Endothelial cell of umbilical vein (primary cell): ENCODE measurements around the gene BARD1. TPM values are rescaled to one million over a fixed set of nuclear protein-coding genes. Genes with fewer than 3 reads are reported as not detected.

Experiments used
- BruUV-seq: library from RNA; stranded (reverse); fragments of 400-500 nt; replicated peaks from 2 replicates; lab custom pipeline; 2021; lab: Mats Ljungman, UMichigan
- CTCF ChIA-PET: fragments of 300-600, 350-600 bp; sonication (Branson Sonifier 250); formaldehyde crosslinking; loops from one replicate; lab custom pipeline; 2021; ENCODE audit warnings: antibody characterized with exemption, inconsistent platforms; lab: Charles Lee
- POLR2A ChIA-PET: fragments of 300-600, 350-600 bp; sonication (Branson Sonifier 250); formaldehyde crosslinking; loops from one replicate; lab custom pipeline; 2021; ENCODE audit warnings: antibody characterized with exemption, inconsistent platforms; lab: Charles Lee
- DNase-seq: peaks from one replicate; pipeline ENCODE4 v3.0.0-alpha.2; 2011; ENCODE audit warnings: low read depth, low spot score
- FAIRE-seq: peaks from 2 replicates; lab custom pipeline; 2011; peaks lifted over from hg19 to GRCh38; lab: Jason Lieb, UNC
- H2AFZ ChIP-seq: 2 replicates; pipeline ENCODE4 v1.6.0; 2012; ENCODE audit warnings: low read depth, low read length, control low read depth, inconsistent platforms
- H3K27ac ChIP-seq: 2 replicates; pipeline ENCODE4 v1.5.1; 2011; ENCODE audit warnings: low read depth, mild to moderate bottlenecking, control low read depth, low read length, moderate library complexity; ENCODE audit not compliant: insufficient read depth
- H3K27me3 ChIP-seq, 2 experiments: 2 replicates each; pipeline versions ENCODE4 v1.6.0 to v1.6.1; 2011; ENCODE audit warnings: low read length in 2 of 2, mixed read lengths in 1 of 2; ENCODE audit not compliant: control insufficient read depth in 2 of 2, insufficient read depth in 2 of 2
- H3K36me3 ChIP-seq, 2 experiments: 2 replicates in 1 of 2; 3 replicates in 1 of 2; pipeline ENCODE4 v1.5.1; 2011; ENCODE audit warnings: low read length in 2 of 2, mild to moderate bottlenecking in 1 of 2, moderate library complexity in 1 of 2; ENCODE audit not compliant: control insufficient read depth in 2 of 2, insufficient read depth in 2 of 2; ENCODE audit errors: extremely low read depth in 1 of 2
- H3K4me1 ChIP-seq: 3 replicates; pipeline ENCODE4 v1.5.1; 2011; ENCODE audit warnings: mild to moderate bottlenecking, low read length; ENCODE audit not compliant: control insufficient read depth, insufficient read depth; ENCODE audit errors: extremely low read depth
- H3K4me2 ChIP-seq: 2 replicates; pipeline ENCODE4 v1.6.1; 2011; ENCODE audit warnings: low read length, control low read depth, mixed read lengths; ENCODE audit not compliant: insufficient read depth
- H3K4me3 ChIP-seq, 3 experiments: fragments of 200-600 bp in 1 of 3; sonication (generic), shearing (Covaris generic) in 1 of 3; replicated peaks in 1 of 3; 2 replicates each; pipeline ENCODE4 v1.5.1; 2011 to 2016; ENCODE audit warnings: control low read depth in 3 of 3, low read length in 3 of 3, mild to moderate bottlenecking in 2 of 3, inconsistent platforms in 1 of 3, low read depth in 1 of 3, moderate library complexity in 1 of 3; ENCODE audit not compliant: insufficient read depth in 1 of 3
- H3K79me2 ChIP-seq: 2 replicates; pipeline ENCODE4 v1.6.0; 2012; ENCODE audit warnings: low read length, inconsistent platforms; ENCODE audit not compliant: control insufficient read depth, insufficient read depth
- H3K9ac ChIP-seq: replicated peaks from 2 replicates; pipeline ENCODE3; 2011; ENCODE audit warnings: low read length, control low read depth; ENCODE audit not compliant: insufficient read depth; ENCODE audit errors: extremely low read depth
- H3K9me1 ChIP-seq: replicated peaks from 3 replicates; pipeline ENCODE4 v1.6.0; 2011; ENCODE audit warnings: mild to moderate bottlenecking, low read length; ENCODE audit not compliant: control insufficient read depth, insufficient read depth; ENCODE audit errors: extremely low read depth
- H3K9me3 ChIP-seq: replicated peaks from 2 replicates; pipeline ENCODE4 v1.5.1; 2012; ENCODE audit warnings: low read length, inconsistent platforms; ENCODE audit not compliant: control insufficient read depth, insufficient read depth
- H4K20me1 ChIP-seq: replicated peaks from 2 replicates; pipeline ENCODE3; 2011; ENCODE audit warnings: mild to moderate bottlenecking, low read length; ENCODE audit not compliant: control insufficient read depth, insufficient read depth; ENCODE audit errors: extremely low read depth
- EZH2 ChIP-seq: IDR thresholded peaks from 2 replicates; pipeline ENCODE4 v1.6.1; 2012; ENCODE audit warnings: borderline replicate concordance, low read depth, mild to moderate bottlenecking, moderate library complexity, low read length, inconsistent platforms; ENCODE audit not compliant: severe bottlenecking
- FOS ChIP-seq: IDR thresholded peaks from 2 replicates; pipeline ENCODE4 v1.6.1; 2011; ENCODE audit warnings: mild to moderate bottlenecking, low read length, moderate library complexity, borderline replicate concordance; ENCODE audit not compliant: insufficient read depth
- GATA2 ChIP-seq: IDR thresholded peaks from 2 replicates; pipeline ENCODE4 v1.7.0; 2011; ENCODE audit warnings: low read depth, mild to moderate bottlenecking, moderate library complexity, mixed read lengths, low read length; ENCODE audit not compliant: insufficient read length, insufficient read depth
- MYC ChIP-seq: IDR thresholded peaks from one replicate; pipeline ENCODE4 v1.6.1; 2011; ENCODE audit warnings: mild to moderate bottlenecking, low read depth, low read length
- POLR2A ChIP-seq: IDR thresholded peaks from 2 replicates; pipeline ENCODE4 v1.6.1; 2012; ENCODE audit warnings: low read depth, mild to moderate bottlenecking, control low read depth, low read length
- POLR2AphosphoS5 ChIP-seq: IDR thresholded peaks from 2 replicates; pipeline ENCODE4 v1.6.1; 2012; ENCODE audit warnings: low read depth, mild to moderate bottlenecking, control low read depth, low read length, moderate library complexity; ENCODE audit not compliant: insufficient read depth
- dilution Hi-C: fragments of 300-500 bp; cut with MboI; formaldehyde crosslinking; loops from one replicate; pipeline ENCODE4 v1.15.0; 2019; ENCODE audit warnings: low sequenced_read_pairs; ENCODE audit not compliant: extremely low pct_ligation_motif_present
- intact Hi-C: fragments of 100-400 bp; cut with micrococcal nuclease; formaldehyde crosslinking; loops from one replicate; pipeline ENCODE4 v1.10.0; 2022
- polyA plus RNA-seq, 4 experiments: library from polyadenylated mRNA; depleted of rRNA in 3 of 4; stranded (reverse) in 3 of 4; unstranded in 1 of 4; fragments of >200 nt; gene quantifications; 2 replicates each; pipeline versions ENCODE4 v1.2.1 to v1.2.3, GENCODE V29; 2011 to 2012; ENCODE audit warnings: missing spikeins in 1 of 4
- total RNA-seq: library from RNA; stranded (reverse); gene quantifications from 2 replicates; pipeline ENCODE4 v1.2.3, GENCODE V29; 2021
- TF ChIP-seq, protein P1 (sequence below), 2 donors: IDR thresholded peaks; 1 replicate in 1 of 2; 2 replicates in 1 of 2; pipeline ENCODE4 v1.5.1; 2011; ENCODE audit warnings: low read length in 2 of 2, mild to moderate bottlenecking in 2 of 2, moderate library complexity in 2 of 2, control low read depth in 1 of 2, inconsistent platforms in 1 of 2, low read depth in 1 of 2; ENCODE audit not compliant: insufficient read depth in 1 of 2; ENCODE audit errors: extremely low read depth in 1 of 2
- TF ChIP-seq, protein P2 (sequence below): IDR thresholded peaks from 2 replicates; pipeline ENCODE4 v1.6.1; 2011; ENCODE audit not compliant: insufficient read depth, insufficient read length

BARD1 gene
- total and polyA plus RNA-seq, 2 donors (not counting 3 experiments of a cell fraction or from before 2014, with no cell fraction given), result 9.1 to 14.7 TPM

DNA sequence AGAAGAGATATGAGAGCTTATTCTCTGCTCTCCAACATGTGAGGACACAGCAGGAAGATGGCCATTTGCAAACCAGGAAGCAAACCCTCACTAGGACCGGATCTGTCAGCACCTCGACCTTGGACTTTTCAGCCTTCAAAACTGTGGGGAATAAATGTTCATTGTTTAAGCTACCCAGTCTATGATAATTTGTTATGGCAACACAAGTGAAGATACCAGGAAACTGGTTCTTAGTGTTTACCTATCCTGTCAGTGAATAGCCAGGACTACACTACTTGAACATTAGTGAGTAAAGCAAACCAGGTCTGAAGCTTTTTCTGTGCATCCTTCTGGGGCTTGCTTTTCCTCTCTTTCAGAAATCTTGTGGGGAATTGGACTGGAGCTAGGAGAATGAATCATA, 44.4 kb upstream of the BARD1 start:
- Histone ChIP-seq H3K9ac (no peak overlapping the region), H3K27me3 (no peaks in the 10 kb centered on the region), H3K4me3 (no peak overlapping the region), H3K36me3 (no peaks in the 10 kb centered on the region), H4K20me1 (no peaks in the 10 kb centered on the region), H2AFZ (no peak overlapping the region), H3K4me2 (no peak overlapping the region), H3K9me3 (no peaks in the 10 kb centered on the region), H3K4me1 (no peaks in the 10 kb centered on the region), H3K27ac (no peak overlapping the region), H3K79me2 (no peaks in the 10 kb centered on the region), H3K9me1 (no peaks in the 10 kb centered on the region)
- FAIRE-seq, result no peak
- dilution Hi-C loops, result no loop called here
- intact Hi-C loops, result no loop called here
- POLR2A ChIA-PET, result no interaction called here
- TF ChIP-seq, protein P1, sequence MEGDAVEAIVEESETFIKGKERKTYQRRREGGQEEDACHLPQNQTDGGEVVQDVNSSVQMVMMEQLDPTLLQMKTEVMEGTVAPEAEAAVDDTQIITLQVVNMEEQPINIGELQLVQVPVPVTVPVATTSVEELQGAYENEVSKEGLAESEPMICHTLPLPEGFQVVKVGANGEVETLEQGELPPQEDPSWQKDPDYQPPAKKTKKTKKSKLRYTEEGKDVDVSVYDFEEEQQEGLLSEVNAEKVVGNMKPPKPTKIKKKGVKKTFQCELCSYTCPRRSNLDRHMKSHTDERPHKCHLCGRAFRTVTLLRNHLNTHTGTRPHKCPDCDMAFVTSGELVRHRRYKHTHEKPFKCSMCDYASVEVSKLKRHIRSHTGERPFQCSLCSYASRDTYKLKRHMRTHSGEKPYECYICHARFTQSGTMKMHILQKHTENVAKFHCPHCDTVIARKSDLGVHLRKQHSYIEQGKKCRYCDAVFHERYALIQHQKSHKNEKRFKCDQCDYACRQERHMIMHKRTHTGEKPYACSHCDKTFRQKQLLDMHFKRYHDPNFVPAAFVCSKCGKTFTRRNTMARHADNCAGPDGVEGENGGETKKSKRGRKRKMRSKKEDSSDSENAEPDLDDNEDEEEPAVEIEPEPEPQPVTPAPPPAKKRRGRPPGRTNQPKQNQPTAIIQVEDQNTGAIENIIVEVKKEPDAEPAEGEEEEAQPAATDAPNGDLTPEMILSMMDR (IDR thresholded peaks at IDR 0.05; ENCODE audit: extremely low read depth in 1 of 2, insufficient read depth in 1 of 2, low read depth in 1 of 2, low read length in 2 of 2), result no peak
- TF ChIP-seq POLR2AphosphoS5 (no peak), MYC (no peak), POLR2A (no peak), FOS (no peak), GATA2 (no peak), EZH2 (no peak)
- TF ChIP-seq, protein P2, sequence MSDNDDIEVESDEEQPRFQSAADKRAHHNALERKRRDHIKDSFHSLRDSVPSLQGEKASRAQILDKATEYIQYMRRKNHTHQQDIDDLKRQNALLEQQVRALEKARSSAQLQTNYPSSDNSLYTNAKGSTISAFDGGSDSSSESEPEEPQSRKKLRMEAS, result no peak
- no TSS peak for BruUV-seq
- no peak for DNase-seq
- CTCF ChIA-PET, result interaction anchor here (0.6 to 1.3 kb wide), 2 partner anchors 23 to 127 kb away, joined by 3 read pairs; no protein-coding TSS in a partner anchor
